Placental pericyte (primary cell): ENCODE measurements around the gene C14orf180. TPM values are rescaled to one million over a fixed set of nuclear protein-coding genes. Genes with fewer than 3 reads are reported as not detected.

Experiments
- total RNA-seq: library from RNA; depleted of rRNA; stranded (reverse); fragments of >200 nt; gene quantifications from 2 replicates; pipeline ENCODE4 v1.2.3, GENCODE V29; 2012

C14orf180 gene
- not detected in 2 replicates for total RNA-seq

DNA sequence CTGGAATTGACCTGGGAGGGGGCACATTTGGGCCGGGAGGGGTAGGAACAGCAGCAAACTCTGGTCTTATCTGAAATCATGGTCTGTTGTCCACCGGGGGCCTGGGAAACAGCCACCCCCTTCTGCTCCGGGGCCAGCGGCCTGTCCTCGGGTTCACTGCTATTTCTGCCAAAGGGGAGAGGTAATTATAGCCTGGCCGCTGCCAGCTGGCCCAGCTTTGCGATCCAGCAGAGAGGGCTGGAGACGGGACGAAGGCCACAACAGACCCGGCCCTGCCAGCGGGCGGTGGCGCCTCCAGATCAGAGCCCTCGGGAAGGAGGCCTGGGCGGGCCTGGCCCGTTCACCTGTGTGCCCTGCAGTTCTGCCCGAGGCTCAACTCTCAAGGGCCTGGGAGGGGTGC lies at the start of gene C14orf180:
TSS of gene C14orf180 (plus strand) at position 258 of the 400 bp plus-strand sequence. CDS start 6,667 bp downstream, outside the sequence.

DNA sequence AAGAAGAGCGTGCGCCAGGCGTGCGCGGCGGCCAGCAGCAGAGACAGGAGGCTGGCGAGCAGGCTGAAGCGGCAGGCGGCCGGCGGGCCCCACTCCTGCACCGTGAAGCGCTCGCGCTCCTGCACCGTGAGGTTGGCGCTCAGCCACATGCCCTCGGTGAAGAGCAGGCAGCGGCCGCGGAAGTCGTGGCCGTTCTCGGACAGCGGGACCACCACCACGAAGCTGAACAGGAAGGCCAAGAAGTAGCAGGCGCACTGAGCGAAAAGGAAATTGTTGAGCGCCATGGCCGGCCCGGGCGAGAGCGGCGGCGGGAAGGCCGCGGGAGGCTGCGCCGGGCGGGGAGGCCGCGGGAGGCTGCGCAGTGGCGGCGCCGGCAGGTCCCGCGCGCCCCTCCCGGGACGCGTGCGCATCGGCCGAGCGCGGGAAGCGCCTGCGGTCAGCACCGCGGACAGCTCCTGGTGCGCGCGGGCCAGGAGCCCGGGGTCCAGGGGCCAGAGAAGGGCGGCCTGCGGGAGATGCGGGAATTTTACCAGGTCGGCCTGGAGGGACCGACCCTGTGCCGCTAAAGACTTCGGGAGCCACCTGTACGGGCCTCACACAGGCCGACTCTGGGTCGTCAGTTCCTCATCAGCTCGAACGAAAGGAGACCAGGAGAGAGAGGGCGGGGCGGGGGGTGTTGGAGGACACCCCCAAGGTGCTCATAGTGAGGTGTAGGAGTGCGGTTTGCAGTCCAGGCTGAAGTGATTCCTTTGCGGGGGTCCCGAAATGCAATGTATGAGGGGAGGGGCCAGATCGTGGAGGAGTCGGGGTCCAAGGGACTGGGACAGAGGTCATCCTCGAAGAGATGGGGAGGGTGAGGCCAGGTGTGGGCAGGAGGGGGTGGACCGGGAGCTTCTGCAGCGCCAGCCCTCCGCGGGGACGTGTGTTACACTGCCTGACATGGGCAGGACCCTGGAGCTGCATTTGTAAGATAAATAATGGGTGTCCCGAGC lies 25.2 kb downstream of the C14orf180 start, which contains the start of gene TMEM179:
TSS of gene TMEM179 (minus strand) at position 315 of the 992 bp plus-strand sequence. CDS start at position 284, 31 bp downstream.

Other genes with a start within 250 kb of the C14orf180 start
- gene TMEM179, start 25.0 kb downstream of the C14orf180 start, total RNA-seq, result not detected in 2 replicates
- 40.3 and 79.2 TPM in 2 replicates for gene INF2, start 109.9 kb downstream of the C14orf180 start, total RNA-seq
- 0.43 and 2.2 TPM in 2 replicates for gene ADSS1, start 144.5 kb downstream of the C14orf180 start, total RNA-seq
- 59.5 and 89.2 TPM in 2 replicates for gene SIVA1, start 173.4 kb downstream of the C14orf180 start, total RNA-seq
- 244 and 287 TPM in 2 replicates for gene AKT1, start 216.0 kb downstream of the C14orf180 start, total RNA-seq
- 2.9 and 3.3 TPM in 2 replicates for gene ZBTB42, start 221.3 kb downstream of the C14orf180 start, total RNA-seq